Glomerular visceral epithelial cell (primary cell): ENCODE data around the gene HNF1A.

Experiments
- DNase-seq: peaks from one replicate; pipeline ENCODE4 v3.0.0-alpha.2; 2016; ENCODE audit errors: extremely low spot score

HNF1A gene

DNA sequence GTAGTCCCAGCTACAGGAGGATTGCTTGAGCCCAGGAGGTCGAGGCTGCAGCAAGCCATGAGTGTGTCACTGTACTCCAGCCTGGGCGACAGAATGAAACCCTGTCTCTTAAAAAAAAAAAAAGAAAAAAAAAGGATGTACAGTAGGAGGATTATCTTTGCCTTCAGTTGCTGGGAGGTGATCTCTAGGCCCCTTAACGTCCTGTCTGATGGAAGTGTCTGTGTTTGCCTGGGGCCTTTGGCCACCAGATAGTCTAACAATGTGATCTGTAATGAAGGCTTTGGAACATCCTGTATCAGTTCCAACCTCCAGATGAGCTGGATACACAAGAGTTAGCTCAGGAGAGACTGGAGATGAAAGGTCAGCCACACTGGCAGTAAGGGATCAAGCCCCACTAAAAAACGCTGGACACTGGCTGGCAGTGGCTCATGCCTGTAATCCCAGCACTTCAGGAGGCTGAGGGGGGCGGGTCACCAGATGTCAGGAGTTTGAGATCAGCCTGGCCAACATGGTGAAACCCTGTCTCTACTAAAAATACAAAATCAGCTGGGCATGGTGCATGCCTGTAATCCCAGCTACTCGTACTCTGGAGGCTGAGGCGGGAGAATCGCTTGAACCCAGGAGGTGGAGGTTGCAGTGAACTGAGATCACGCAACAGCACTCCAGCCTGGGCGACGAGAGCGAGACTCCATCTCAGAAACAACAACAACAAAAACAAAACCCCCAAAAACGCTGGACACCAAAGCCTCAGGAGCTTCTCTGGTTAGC, 19.0 kb upstream of the HNF1A start:
- DNase-seq, result no peak

DNA sequence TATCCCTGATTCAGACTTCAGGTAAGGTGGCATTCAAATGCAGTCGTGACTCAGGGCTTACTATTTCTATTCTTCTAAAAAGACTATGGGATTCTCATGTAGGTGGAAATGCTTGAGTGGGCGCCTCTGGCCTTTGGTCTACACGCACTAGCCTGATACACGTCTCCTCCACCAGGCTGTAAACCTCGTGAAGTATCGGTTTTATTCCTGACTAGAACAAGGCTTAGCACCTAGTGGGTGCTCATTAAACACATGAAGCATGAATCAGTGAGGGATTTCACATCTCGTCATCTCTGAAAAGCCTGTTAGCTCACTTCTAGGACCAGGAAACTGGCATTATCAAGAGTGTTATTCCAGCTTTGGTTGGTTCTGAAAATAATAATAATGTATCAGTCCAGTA, 17.7 kb upstream of the HNF1A start:
- DNase-seq, result peak; percentile 58

DNA sequence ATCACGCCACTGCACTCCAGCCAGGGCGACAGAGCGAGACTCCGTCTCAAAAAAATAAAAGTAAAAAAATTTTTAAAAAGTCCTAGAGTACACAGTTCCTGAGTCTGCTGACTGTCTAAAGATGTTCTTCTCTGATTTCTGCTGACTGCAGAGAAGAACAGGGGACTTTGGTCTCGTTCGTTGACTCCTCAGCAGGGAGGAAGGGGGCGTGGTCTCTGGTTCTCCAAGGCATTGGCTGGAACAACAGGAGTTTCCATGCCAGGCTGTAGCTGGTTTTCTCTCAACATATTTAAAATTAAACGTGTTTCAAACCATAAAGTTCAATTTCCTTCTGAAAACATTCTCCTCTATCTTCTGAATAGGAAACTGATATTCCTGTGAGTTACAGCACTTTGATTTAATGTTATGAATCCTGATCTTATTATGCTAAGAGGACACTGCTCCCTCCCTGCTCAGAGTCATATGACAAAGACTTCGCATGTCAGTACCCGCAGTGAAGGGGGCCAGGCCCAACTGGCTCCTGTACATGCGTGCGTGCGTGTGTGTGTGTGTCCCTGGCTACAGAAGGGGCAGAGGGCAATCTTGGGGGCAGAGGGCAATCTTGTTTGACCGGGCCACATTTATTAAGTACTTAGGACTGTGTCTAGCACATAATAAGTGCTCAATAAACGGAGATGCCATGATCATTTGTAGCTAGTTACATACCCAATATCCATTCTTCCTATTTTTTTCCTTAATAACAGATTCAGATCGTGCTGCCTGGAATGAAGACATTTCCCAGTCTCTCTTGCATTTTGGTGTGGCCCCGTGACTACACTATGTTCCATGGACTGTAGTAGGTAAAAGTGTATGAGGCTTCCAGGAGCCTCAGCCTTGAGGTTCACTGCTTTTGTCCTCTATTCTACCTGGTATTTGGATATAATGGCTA, 16.5 kb upstream of the HNF1A start:
- DNase-seq, result no peak

GRCh38 chr12:120962532-120963020, 15.8 kb upstream of the HNF1A start:
- no peak for DNase-seq

- DNase-seq, result no peak
These were observed 14.0 kb upstream of the HNF1A start for GRCh38 chr12:120964298-120964697.

- DNase-seq, result no peak
These were observed 12.7 kb upstream of the HNF1A start for GRCh38 chr12:120965534-120966091.

- no peak for DNase-seq
These were observed 8.0 kb upstream of the HNF1A start for GRCh38 chr12:120970310-120970709.

GRCh38 chr12:120971299-120972180, 6.8 kb upstream of the HNF1A start:
- DNase-seq, result peak; percentile 58

GRCh38 chr12:120972870-120973543, 5.3 kb upstream of the HNF1A start:
- DNase-seq, result peak; percentile 19

- DNase-seq, result no peak
These were observed 630 bp upstream of the HNF1A start for GRCh38 chr12:120977531-120978295.

- no peak for DNase-seq
These were observed 998 bp downstream of the HNF1A start for GRCh38 chr12:120979220-120979861.

GRCh38 chr12:120979862-120980696, 1.7 kb downstream of the HNF1A start:
- DNase-seq, result no peak

DNA sequence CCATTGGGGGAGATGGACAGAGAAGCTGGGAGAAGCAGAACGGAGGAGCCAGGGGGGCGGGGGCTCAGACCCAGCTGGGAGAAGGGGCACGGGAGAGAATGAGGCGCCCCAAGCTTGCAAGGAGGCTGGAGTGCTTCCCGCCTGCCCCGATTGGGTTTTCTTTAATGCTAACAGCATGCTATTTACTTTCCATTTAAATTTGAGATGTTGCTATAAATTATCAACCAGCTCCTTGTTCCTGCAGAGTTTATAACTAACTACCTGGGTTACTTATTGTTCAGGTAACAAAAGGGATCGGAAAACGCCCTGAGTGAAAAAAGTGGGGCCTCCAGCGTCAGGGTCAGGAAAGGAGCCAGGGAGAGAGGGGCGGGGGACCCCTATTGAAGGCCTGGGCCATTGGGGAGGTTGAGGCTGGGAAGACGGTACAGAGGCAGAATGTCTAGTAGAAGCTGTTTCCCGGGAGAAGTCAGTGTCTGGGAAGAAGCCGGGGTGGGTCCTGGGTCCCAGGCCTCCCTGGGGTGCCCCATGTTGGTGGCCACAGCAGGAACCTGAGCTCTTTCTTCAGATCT, 2.5 kb downstream of the HNF1A start:
- no peak for DNase-seq

GRCh38 chr12:120981407-120981941, 3.1 kb downstream of the HNF1A start:
- DNase-seq, result no peak

GRCh38 chr12:120982659-120983058, 4.3 kb downstream of the HNF1A start:
- DNase-seq, result no peak

DNA sequence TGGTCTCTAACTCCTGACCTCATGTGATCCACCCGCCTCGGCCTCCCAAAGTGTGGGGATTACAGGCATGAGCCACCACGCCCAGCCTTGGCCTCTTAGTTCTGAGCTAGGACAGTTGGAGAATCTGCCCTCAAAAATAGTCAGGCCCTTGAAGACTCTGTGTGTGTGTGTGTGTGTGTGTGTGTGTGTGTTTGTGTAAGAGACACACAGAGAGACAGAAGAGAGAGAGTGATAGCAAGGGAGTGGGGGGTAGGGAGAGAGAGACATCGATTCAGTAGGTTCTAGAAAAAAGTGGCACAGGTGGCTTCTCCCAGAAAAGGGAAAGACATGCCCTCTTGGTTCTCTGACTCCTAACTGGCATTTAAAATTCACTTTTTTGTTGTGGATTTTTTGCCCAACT, 5.4 kb downstream of the HNF1A start:
- no peak for DNase-seq

GRCh38 chr12:120984351-120984898, 6.1 kb downstream of the HNF1A start:
- no peak for DNase-seq

- no peak for DNase-seq
These were observed 9.9 kb downstream of the HNF1A start for GRCh38 chr12:120988234-120988633.
